LNCaP clone FGC (cell line): ENCODE measurements around the gene EDN2.

ENCODE experiments used
- DNase-seq: peaks from one replicate; pipeline ENCODE4 v3.0.0-alpha.2; 2011; ENCODE audit warnings: low read depth
- H3K4me3 ChIP-seq: 2 replicates; pipeline ENCODE4 v1.5.1; 2011; ENCODE audit warnings: mild to moderate bottlenecking, low read depth, low read length, control low read depth
- TF ChIP-seq, protein P1 (sequence below): IDR thresholded peaks from 2 replicates; pipeline ENCODE4 v1.5.1; 2012; ENCODE audit warnings: mild to moderate bottlenecking; ENCODE audit not compliant: control insufficient read depth, insufficient read depth; ENCODE audit errors: extremely low read depth

EDN2 gene

GRCh38 chr1:41489561-41489960, 5.1 kb upstream of the EDN2 start:
- H3K4me3 ChIP-seq = no peak overlapping the region

GRCh38 chr1:41488040-41488951, 3.8 kb upstream of the EDN2 start:
- DNase-seq = no peak
- TF ChIP-seq, protein P1, sequence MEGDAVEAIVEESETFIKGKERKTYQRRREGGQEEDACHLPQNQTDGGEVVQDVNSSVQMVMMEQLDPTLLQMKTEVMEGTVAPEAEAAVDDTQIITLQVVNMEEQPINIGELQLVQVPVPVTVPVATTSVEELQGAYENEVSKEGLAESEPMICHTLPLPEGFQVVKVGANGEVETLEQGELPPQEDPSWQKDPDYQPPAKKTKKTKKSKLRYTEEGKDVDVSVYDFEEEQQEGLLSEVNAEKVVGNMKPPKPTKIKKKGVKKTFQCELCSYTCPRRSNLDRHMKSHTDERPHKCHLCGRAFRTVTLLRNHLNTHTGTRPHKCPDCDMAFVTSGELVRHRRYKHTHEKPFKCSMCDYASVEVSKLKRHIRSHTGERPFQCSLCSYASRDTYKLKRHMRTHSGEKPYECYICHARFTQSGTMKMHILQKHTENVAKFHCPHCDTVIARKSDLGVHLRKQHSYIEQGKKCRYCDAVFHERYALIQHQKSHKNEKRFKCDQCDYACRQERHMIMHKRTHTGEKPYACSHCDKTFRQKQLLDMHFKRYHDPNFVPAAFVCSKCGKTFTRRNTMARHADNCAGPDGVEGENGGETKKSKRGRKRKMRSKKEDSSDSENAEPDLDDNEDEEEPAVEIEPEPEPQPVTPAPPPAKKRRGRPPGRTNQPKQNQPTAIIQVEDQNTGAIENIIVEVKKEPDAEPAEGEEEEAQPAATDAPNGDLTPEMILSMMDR = no peak
- no peak overlapping the region for H3K4me3 ChIP-seq

More at GRCh38 chr1:41489561-41489960, 5.1 kb upstream of the EDN2 start:
- DNase-seq = no peak
- TF ChIP-seq, protein P1 = no peak

GRCh38 chr1:41487126-41488039, 2.9 kb upstream of the EDN2 start:
- H3K4me3 ChIP-seq = no peak overlapping the region
- no peak for DNase-seq

GRCh38 chr1:41486371-41487125, 2.1 kb upstream of the EDN2 start:
- DNase-seq = no peak
- TF ChIP-seq, protein P1 = no peak
- no peak overlapping the region for H3K4me3 ChIP-seq

More at GRCh38 chr1:41487126-41488039, 2.9 kb upstream of the EDN2 start:
- TF ChIP-seq, protein P1 = no peak

DNA sequence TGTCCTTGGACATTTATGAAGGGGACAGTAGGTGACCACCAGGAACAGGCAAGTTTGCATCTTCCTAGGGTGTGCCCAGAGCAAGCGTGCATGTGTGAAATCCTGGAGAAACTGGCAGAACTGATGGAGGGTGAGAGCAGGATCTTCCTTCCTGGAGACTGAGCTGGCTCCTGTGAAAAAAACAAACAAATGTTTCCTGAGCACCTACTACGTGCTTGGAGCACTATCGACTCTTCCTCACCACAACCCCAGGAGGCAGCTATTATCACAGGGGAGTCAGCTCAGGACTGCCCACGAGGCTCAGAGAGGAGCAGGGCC, 1.5 kb upstream of the EDN2 start:
- no peak overlapping the region for H3K4me3 ChIP-seq
- no peak for DNase-seq
- TF ChIP-seq, protein P1 = no peak

DNA sequence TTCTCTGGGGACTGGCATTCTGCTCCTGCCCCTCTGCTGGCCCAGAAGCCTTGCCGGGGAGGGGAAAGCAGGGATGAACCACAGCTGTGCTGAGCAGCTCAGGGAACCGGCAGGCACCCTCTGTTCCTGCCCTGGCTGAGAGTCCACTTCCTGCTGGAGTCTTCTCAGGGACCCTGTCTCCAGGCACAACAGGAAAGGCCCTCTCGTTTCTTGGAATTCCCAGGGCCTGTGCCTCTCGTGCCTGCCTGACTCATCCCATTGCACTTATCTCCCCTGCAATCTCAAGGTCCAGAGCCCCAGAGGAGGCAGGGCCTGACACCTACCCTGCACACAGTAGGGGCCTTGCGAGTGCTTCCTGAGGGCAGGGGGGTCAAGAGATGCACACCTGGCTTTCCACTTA, 1.1 kb upstream of the EDN2 start:
- H3K4me3 ChIP-seq = no peak overlapping the region
- TF ChIP-seq, protein P1 = no peak
- no peak for DNase-seq
